Measurements from ENCODE around the gene NGEF.

- TF ChIP-seq CTCF (conservative IDR thresholded peaks at IDR 0.05 in 1 of 2, IDR thresholded peaks at IDR 0.05 in 1 of 2; ENCODE audit: low read depth in 1 of 2, low read length in 2 of 2) (no peak), EZH2 (IDR thresholded peaks at IDR 0.05; ENCODE audit: low read length, missing control alignments) (no peak)
Observed at GRCh38 chr2:233013027-233013461, at the start of gene NGEF.

Data from fibroblast of lung (primary cell).